ENCODE results near the gene SYT1.

The SYT1 gene

DNA sequence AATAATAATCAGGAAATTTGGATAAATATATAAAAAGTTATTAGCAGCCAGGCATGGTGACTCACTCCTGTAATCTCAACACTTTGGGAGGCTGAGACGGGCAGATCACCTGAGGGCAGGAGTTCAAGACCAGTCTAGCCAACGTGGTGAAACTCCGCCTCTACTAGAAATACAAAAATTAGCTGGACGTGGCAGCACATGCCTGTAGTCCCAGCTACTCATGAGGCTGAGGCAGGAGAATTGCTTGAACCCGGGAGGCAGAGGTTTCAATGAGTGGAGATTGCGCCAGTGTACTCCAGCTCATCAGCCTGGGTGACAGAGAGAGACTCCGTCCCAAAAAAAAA is 64.5 kb downstream of the SYT1 start:
- ChIA-PET CTCF (no interaction called here), POLR2A (no interaction called here)
- no peaks in the 10 kb centered on the region for H3K4me1 ChIP-seq (ENCODE audit: control insufficient read depth, insufficient read depth, low read length)

GRCh38 chr12:78931466-78931990 is 67.0 kb downstream of the SYT1 start:
- Histone ChIP-seq H3K36me3 (ENCODE audit: control insufficient read depth in 2 of 2, insufficient read depth in 1 of 2, low read length in 2 of 2) (no peaks in the 10 kb centered on the region), H3K27ac (ENCODE audit: extremely low read depth, low read depth, low read length) (no peak overlapping the region), H3K4me1 (ENCODE audit: control insufficient read depth, insufficient read depth, low read length) (no peaks in the 10 kb centered on the region), H3K4me3 (ENCODE audit: low read depth, low read length) (no peak overlapping the region), H3K9me3 (ENCODE audit: control insufficient read depth, insufficient read depth, low read depth, low read length) (no peaks in the 10 kb centered on the region)
- ChIA-PET POLR2A (no interaction called here), CTCF (no interaction called here)
- TF ChIP-seq ZFP37 (tag by site-specific recombination; IDR thresholded peaks at IDR 0.05) (no peak), GLI4 (tag by site-specific recombination; IDR thresholded peaks at IDR 0.05) (no peak), ZNF426 (tag by site-specific recombination; IDR thresholded peaks at IDR 0.05) (no peak), ZNF530 (tag by site-specific recombination; IDR thresholded peaks at IDR 0.05; ENCODE audit: low read depth) (no peak), ZFP41 (tag by site-specific recombination; IDR thresholded peaks at IDR 0.05; ENCODE audit: borderline replicate concordance) (no peak), ZBTB17 (tag by site-specific recombination; IDR thresholded peaks at IDR 0.05) (no peak)
- TF ChIP-seq, protein P1, sequence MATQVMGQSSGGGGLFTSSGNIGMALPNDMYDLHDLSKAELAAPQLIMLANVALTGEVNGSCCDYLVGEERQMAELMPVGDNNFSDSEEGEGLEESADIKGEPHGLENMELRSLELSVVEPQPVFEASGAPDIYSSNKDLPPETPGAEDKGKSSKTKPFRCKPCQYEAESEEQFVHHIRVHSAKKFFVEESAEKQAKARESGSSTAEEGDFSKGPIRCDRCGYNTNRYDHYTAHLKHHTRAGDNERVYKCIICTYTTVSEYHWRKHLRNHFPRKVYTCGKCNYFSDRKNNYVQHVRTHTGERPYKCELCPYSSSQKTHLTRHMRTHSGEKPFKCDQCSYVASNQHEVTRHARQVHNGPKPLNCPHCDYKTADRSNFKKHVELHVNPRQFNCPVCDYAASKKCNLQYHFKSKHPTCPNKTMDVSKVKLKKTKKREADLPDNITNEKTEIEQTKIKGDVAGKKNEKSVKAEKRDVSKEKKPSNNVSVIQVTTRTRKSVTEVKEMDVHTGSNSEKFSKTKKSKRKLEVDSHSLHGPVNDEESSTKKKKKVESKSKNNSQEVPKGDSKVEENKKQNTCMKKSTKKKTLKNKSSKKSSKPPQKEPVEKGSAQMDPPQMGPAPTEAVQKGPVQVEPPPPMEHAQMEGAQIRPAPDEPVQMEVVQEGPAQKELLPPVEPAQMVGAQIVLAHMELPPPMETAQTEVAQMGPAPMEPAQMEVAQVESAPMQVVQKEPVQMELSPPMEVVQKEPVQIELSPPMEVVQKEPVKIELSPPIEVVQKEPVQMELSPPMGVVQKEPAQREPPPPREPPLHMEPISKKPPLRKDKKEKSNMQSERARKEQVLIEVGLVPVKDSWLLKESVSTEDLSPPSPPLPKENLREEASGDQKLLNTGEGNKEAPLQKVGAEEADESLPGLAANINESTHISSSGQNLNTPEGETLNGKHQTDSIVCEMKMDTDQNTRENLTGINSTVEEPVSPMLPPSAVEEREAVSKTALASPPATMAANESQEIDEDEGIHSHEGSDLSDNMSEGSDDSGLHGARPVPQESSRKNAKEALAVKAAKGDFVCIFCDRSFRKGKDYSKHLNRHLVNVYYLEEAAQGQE (tag by site-specific recombination; IDR thresholded peaks at IDR 0.05), result no peak

More for the DNA sequence above, 64.5 kb downstream of the SYT1 start:
- Histone ChIP-seq H3K4me3 (ENCODE audit: low read depth, low read length) (no peak overlapping the region), H3K36me3 (ENCODE audit: control insufficient read depth in 2 of 2, insufficient read depth in 1 of 2, low read length in 2 of 2) (no peaks in the 10 kb centered on the region), H3K27ac (ENCODE audit: extremely low read depth, low read depth, low read length) (no peak overlapping the region), H3K9me3 (ENCODE audit: control insufficient read depth, insufficient read depth, low read depth, low read length) (no peaks in the 10 kb centered on the region)
- TF ChIP-seq HOXC10 (CRISPR knock-in tag; IDR thresholded peaks at IDR 0.05), result no peak
- TF ChIP-seq ZBTB7A (tag by site-specific recombination; IDR thresholded peaks at IDR 0.05; ENCODE audit: low read depth), result no peak
- TF ChIP-seq ZNF791 (tag by site-specific recombination; IDR thresholded peaks at IDR 0.05), result no peak
- TF ChIP-seq ZSCAN30 (tag by site-specific recombination; IDR thresholded peaks at IDR 0.05), result no peak
- TF ChIP-seq ZNF2 (tag by site-specific recombination; IDR thresholded peaks at IDR 0.05), result no peak
- no peak for TF ChIP-seq BCL11A (tag by site-specific recombination; IDR thresholded peaks at IDR 0.05; ENCODE audit: low read depth)
- TF ChIP-seq ZNF394 (tag by site-specific recombination; IDR thresholded peaks at IDR 0.05; ENCODE audit: borderline replicate concordance), result no peak
- no peak for TF ChIP-seq ZNF311 (tag by site-specific recombination; IDR thresholded peaks at IDR 0.05; ENCODE audit: borderline replicate concordance)
- no peak for TF ChIP-seq BCL6B (tag by site-specific recombination; IDR thresholded peaks at IDR 0.05)

DNA sequence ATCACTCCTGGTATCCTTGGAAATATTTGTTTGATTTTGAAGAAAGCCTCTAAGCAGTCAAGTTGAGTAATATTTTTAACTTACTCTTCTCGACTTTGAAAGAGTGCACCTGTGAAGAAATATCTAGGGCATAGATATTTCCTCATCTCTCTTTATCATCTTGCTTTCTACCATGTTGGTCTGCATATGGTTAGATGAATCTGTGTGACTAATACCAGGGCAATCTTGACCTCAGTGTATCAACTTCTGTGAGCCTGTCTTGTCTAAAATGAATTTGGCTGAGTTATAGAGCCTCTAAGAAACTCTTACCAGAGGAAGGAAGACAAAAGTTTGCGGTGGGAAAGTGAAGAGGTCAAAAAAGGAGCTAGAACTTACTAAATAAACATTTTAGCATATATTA is 68.4 kb downstream of the SYT1 start:
- H3K4me1 ChIP-seq (ENCODE audit: control insufficient read depth, insufficient read depth, low read length), result no peaks in the 10 kb centered on the region
- ChIA-PET POLR2A (no interaction called here), CTCF (no interaction called here)
- H3K27ac ChIP-seq (ENCODE audit: extremely low read depth, low read depth, low read length), result no peak overlapping the region
- no peaks in the 10 kb centered on the region for H3K36me3 ChIP-seq (ENCODE audit: control insufficient read depth in 2 of 2, insufficient read depth in 1 of 2, low read length in 2 of 2)
- H3K9me3 ChIP-seq (ENCODE audit: control insufficient read depth, insufficient read depth, low read depth, low read length), result no peaks in the 10 kb centered on the region
- TF ChIP-seq ZNF404 (tag by site-specific recombination; IDR thresholded peaks at IDR 0.05) (no peak), ZNF175 (tag by site-specific recombination; IDR thresholded peaks at IDR 0.05) (no peak)
- TF ChIP-seq, protein P2, sequence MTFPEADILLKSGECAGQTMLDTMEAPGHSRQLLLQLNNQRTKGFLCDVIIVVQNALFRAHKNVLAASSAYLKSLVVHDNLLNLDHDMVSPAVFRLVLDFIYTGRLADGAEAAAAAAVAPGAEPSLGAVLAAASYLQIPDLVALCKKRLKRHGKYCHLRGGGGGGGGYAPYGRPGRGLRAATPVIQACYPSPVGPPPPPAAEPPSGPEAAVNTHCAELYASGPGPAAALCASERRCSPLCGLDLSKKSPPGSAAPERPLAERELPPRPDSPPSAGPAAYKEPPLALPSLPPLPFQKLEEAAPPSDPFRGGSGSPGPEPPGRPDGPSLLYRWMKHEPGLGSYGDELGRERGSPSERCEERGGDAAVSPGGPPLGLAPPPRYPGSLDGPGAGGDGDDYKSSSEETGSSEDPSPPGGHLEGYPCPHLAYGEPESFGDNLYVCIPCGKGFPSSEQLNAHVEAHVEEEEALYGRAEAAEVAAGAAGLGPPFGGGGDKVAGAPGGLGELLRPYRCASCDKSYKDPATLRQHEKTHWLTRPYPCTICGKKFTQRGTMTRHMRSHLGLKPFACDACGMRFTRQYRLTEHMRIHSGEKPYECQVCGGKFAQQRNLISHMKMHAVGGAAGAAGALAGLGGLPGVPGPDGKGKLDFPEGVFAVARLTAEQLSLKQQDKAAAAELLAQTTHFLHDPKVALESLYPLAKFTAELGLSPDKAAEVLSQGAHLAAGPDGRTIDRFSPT (tag by site-specific recombination; IDR thresholded peaks at IDR 0.05), result no peak
- H3K4me3 ChIP-seq (ENCODE audit: low read depth, low read length), result no peak overlapping the region

All from HEK293 (cell line).